Activated CD4-positive, alpha-beta T cell treated with anti-CD3 and anti-CD28 coated beads for 4 hours (primary cell): ENCODE measurements around the gene BACH2.

Experiments
- DNase-seq, 2 donors: peaks; one replicate each; pipeline ENCODE4 v3.0.0-alpha.2; 2020

The BACH2 gene

DNA sequence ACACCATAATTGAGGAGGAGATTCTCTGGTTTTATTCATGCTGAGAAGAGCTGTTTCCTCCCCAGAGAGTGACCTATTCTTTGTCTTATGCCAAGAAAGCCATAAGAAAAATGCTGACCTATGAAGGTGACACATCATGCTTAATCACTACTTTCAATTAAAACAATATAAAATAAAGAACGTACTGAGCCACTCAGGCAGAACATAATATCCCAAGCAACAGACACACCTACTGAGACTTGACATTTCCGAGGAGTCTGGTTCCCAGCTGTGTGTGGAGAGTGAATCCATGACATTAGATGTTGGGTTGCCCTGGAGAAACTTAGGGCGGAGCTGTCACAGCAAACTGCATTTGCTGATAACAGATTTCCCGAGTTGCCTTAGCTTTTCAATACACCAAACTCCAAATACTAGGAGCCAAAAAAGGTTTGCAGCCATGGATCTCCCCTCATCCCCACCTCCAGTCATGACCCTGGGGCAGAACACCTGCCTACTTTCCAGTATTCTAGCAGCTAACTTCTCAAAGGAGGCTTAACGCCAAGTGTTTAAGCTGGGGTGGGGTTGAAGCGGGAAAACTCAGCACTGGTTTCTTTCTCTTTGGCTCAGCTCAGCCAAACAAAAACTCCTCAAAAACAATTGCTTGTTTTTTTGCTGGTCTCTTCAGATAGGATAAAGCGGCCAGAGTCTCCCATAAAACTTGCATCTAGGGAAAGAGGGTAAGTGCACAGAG, 92.2 kb downstream of the BACH2 start:
- DNase-seq: no peak

DNA sequence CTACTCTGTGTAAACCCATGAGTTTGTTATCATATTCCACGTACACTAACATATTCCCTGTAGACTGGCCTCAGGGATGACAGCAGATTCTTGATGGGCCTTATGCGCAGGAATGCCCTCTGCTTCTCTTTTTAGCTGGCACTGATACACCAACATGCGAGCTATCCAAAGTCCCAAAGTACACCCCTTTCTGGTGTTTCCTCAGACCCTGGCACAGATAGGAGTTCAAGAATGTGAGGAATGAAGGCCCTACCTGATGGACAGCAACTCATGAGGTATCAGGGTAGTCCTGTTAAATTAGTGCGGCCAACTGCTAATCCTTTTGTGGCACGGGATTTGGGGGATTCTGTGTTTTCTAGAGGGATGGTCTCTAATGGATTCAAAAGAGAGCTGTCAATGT, 93.0 kb downstream of the BACH2 start:
- DNase-seq: no peak

DNA sequence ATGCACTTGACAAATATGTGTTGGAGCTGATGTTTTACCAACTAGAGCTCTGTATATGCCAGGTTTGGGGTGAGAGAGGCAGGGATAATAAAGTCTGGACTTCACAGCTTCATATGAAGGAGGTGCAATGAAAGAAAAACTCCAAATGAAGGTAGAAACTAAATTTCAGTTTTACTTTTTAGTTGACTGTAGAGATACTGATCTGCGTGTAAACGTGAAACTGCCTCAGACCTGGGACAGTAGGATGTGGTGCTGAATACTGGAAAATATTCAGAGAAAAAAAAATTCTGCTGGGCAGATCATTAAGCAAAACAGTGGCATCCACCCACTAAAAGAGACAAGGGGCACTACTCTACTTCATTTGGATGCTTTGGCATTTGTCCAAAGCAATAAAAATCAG, 94.5 kb downstream of the BACH2 start:
- DNase-seq: no peak

DNA sequence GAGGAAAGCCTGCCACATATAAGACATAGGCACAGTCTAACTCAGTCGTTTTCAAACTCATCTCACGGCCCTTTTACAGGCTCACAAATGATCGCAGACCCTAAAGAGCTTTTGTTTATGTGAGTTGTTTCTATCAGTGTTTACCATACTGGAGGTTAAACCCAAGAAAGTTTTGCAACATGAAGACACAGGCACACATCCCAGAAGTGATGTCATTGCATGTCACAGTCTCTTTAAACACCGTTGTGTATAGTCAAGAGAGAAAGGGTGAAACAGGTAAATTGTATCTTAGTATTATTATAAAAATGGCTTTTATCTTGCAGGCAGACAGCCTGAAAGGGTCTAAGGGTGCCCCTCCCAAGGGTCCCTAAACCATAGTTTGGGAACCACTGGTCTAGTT, 96.7 kb downstream of the BACH2 start:
- DNase-seq: no peak

DNA sequence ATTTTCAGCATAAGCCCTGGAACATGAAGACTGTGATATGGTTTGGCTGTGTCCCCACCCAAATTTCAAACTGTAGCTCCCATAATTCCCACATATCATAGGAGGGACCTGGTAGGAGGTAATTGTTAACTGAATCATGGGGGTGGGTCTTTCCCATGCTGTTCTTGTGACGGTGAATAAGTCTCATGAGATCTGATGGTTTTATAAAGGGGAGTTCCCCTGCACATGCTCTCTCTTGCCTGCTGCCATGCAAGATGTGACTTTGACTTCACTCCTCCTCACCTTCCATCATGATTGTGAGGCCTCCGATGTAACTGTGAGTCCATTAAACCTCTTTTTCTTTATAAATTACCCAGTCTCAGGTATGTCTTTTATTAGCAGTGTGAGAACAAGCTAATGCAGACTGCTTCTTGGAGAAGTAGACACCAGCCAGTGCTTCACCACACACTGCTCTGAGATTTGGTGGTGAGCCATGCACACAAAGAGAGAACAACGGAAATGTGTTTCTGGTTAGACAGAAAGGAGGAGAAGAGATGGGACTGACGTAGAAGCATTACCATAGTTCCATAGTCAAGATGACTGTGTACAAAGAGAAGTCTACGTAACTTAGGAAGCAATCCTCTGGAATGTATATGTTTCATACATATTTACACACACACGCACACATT, 97.8 kb downstream of the BACH2 start:
- no peak for DNase-seq

DNA sequence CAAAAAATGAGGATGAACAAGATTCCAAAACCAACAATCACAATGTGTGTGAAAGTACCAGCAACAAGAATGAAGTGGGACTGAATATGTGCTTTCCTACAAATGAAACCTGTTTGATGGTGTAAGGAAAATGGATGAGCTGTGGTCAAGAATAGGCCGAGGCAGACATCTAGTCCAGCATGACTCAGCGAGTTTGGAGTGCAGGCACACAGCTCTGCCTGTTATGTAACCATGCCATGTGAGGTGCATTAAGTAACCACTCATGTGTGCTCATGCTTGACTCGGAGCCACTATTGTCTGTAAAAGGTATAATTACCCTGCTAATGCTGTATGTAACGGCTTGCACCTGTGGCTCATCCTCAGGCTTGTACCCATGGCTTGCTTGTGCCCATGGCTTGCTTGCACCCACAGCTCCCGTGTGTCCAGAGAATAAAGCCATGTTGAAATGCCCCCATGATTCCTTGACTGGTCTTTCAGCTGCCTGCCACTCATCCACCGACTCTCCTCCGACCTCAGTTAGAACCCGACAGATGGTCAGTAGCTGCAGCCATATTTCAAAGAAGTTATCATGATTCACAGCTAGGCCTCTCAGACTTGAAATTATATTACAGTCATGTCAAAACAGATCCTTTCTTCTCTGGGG, 98.7 kb downstream of the BACH2 start:
- no peak for DNase-seq

DNA sequence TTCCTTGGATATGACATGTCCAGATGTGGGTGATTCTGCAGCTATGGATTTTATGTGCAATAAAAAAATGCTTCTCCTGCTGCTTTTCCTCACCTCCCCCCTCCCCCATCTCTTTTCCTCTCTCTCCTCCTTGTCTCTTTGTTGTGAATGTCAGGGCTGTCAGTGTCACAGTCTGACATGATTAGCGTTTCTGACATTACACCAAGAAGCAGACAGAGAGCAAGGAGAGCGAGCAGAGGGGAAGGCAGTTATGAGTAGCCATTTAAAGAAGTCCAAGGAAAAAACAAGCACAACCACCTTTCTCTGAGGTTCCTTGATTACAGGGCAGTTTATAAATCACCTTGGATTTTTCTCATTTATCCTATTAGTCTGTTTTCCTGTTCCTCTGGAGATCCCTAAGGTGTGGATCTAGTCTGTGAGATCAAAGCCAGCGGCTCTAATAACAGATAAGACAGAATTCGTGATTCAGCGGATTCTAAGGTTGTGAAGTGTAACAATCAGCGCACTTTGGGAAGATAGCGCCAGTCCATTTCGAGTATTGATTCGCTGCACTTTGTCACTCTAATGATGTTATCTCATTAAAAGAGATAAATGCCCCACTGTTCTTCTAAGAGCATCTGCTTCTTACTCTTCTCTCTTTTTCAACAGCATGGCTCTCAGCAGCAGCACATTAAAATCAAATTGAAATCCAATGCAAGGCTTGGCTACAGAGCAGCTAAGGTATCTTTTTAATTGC, 101.4 kb downstream of the BACH2 start:
- DNase-seq: no peak

DNA sequence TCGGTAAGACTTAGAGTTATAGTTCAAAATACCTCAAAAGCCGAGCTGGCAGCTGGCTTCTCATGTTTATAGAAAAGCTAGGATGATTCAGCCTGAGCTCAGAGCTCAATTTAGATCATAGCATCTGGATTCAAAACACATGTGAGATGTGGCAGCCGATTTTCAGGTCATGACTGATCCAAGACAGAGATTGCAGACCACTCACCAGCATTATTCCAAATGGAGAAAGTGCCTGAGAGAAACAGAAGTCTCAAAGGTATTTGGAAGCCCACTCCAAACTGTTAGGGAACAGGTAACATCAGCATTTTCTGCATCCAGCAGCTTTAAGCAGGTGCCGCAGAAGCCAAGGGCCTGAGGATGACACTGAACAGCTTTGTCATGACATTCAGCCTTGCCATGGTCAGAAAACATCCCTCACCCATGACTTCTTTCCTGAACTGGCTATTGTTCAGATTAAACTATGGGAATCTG, 102.2 kb downstream of the BACH2 start:
- DNase-seq: no peak

DNA sequence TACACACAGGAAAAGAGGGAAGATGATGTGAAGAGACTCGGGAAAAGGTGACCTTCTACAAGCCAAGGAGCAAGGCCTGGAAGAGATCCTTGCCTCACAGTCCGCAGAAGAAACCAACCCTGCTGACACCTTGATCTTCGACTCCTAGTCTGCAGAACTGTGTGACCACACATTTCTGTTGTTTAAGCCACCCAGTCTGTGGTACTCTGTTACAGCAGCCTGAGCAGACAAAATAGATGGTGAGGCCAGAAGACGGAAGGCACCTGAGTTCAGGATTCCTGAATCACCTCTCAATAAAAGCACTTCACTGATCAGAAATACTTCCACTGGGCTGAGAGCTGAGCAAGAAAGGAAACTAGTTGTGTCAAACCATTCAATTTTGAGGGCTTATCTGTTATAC, 103.3 kb downstream of the BACH2 start:
- DNase-seq: no peak

DNA sequence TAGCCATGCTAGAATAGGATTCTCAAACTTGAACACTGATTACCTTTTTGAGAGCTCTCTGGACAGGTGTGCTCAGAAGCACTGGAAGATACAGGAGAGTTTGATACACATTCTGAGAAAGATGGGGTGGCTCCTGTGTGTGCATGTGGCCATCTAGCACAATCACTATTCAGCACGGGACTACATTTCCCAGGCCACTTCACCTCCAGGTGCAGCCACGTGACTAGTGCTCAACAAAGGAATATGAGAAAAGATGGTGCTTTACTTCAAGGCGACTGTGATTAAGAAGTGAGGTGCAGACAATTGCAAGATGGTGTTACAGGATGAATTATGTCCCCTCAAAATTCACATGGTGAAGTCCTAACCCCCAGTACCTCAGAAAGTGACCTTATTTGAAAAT, 103.8 kb downstream of the BACH2 start:
- no peak for DNase-seq

DNA sequence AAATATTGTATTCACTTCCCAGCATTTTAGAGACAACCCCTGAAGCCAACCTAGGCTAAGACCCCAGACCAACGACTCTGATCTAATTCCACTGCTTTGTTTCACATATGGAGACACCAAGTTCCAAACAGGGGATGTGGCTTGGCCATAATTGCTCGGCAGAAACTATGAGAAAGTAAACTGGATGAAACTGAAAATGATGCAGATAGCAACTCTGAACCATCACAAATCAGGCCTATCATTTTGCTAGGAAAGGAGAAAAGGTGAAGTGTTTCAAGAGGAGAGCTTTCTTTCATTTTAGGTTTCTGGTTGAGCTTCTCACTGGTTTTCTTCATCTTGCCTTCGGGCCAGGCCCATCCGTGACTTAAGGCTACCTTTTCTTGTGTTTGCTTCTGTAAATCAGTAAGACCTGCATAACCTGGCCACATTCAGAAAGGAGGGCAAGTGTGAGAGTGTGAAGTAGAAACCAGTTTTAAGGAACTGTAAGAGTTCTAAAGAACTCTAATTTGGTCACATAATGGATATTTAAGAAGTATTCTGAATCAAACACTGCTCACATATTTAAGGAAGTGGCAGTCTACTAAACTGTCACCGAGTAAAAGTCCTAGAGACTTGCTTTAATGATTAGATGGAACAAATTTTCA, 105.8 kb downstream of the BACH2 start:
- DNase-seq: no peak

DNA sequence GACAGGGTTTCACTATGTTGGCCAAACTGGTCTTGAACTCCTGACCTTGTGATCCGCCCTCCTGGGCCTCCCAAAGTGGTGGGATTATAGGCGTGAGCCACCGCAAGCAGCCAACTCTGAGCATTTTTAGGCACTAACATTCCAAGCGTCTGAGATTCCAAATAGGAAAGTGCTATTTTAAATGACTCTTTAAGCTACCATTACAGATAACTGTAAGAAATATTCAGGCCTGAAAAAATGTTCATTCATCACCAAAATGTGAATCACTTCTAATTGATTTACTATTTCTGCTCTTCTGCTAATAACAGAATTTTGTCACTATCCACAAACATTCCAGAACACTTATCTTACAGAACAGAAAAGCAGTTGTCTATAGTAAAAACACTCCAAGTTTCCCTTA, 106.5 kb downstream of the BACH2 start:
- DNase-seq: no peak

DNA sequence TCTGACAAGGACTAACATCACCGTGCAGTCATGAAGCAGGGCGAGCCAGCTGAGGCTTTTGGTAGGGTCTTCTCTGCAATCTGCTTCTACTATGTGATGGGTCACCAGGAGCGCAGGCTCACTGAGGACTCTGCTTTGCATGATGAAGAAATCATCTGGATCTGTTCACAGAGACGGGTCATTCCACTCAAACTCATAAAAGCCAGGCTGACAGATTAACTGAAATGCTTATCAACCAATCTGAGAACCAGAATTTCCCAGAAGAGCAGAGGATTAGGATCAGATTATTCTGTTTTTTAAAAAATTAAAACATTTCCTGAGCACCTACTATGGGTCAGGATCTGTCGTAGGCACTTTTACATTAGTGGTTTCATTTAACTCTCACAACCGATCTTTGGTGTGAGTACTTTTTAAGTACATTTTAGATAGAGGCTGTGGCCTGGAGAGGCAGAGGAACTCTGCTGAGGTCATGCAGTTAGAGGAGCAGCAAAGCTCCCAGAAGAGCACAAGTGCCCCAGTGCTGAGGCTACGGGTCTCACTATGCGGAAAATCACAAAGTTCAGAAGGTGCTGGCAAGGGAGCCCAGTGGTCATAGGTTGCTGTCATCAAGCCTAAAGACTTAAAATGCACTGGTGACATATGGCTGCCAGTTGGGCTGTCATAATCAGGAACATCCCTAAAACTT, 109.1 kb downstream of the BACH2 start:
- no peak for DNase-seq

DNA sequence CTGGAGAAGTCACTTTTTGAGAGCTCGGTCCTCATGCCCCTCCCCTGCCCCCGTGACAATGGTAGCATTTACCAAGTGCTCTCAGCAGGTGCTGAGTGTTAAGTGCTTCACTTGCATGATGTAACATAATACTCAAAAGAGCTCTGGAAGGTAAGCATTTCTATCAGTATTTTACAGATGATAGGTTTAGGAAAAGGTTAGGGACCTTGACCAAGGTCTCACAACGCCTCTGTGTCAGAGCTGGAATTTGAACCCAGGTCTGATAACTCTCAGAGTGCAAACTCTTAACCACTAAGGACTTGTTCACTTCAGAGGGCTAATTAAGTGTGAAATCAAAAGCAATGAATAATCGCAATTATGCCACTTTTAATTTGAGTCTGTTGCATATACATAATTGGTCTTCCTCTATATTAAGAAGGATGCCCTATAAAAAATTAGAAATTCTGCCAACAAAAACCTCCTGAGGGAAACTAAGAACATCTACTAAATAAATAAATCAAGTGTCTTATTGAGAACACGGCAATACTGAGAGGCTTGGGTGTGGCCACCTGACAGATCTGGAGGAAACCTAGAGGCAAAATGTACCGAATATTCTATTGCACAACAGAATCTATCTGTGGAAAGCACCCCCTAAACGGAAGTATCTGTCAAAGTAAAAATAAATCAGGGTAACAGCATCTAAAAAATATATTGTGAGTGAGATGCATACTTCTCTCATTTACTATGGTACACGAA, 109.8 kb downstream of the BACH2 start:
- no peak for DNase-seq

DNA sequence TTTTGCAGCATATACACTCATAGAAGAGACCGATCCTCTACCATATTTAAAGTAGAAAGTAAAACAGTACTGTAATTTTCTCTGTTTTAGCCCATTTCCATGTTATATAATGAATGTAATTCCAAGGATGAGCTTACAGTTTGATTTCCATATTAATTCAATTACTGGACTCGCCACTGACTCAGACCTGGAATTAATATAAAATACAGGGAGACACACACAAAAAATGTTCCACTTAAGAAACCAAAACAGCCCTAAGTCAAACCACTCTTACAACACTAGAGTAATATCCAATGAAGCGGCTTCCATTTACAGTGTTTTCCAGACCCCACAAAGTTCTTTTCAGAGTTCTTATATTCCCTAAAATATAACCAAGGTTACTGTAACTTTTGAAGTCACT, 110.6 kb downstream of the BACH2 start:
- DNase-seq: no peak

DNA sequence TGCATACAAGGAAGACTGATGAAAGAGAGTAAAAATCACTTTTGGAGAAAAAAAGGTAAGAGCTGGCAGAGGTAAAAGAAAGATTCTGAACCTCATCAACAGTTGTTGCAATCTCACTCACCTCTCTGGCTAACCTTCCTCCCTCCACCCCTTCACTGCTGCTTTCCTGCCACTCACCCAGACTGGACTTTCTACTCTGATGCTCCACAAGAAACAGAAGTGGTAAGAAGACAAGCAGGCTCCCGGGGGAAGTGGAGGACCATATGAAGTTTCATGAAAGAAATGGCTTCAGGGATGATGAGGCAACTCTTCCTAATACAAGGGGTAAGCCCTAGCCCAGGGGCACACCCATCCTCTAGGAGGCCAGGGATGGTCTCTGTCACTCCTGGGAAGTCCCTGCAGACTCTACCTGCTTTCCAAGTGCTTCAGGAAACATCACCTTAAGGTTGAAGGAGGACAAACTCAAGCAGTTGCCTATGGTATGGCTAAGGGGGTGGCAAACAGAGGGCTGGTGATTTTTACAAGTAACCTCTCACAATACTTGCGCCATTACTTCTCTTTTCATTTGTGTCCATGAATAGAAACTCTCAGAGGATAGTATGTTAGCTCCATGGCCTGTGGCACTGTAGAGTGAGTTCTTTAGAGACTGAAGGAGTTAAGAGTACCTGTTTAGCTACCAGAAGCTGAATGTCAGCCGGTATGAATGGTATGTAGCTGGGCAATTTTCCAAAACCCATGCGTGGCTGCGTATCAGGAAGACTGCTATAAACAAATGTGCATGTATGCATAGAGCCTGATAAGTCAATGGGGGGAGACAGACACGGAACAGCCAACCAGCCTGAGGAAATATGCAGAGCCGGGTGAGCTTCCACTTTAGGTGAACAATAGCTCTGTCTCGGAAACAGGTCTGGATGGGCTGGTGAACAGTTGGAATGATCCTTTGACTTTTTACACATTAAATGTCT, 112.0 kb downstream of the BACH2 start:
- DNase-seq: no peak

DNA sequence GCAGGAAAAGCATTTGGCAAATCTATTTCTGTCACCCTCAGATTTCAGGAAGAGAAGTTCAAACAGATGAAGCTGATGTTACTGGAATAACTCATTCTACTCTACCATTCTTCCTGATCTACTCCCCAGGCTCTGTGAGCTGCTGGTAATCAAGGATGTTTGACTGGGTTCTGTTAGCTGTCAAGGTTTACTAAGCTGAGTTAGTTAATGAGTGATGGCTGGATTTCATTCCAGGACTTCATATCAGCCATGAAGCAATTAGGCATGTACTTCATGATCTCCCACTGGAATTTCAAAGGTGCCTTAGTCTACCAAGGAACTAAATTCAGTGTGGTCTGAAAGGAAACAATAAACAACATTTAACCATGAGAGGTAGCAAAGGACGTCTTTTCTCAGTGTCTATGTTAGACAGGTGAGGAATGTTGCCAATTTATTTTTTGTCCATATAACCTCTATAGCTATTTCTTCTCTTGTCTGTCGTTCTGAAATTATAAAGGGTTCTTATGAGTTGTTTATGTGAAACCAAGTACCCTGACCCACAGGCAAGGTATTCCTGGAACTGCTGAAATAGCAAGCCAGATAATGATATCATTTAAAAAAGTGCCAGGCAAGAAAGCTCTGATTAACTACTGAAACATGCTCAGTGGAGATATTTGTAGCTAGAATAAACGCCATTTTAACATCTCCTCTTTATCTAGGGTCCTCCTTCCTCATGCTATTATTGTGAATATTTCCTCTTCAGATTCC, 112.9 kb downstream of the BACH2 start:
- DNase-seq: no peak

DNA sequence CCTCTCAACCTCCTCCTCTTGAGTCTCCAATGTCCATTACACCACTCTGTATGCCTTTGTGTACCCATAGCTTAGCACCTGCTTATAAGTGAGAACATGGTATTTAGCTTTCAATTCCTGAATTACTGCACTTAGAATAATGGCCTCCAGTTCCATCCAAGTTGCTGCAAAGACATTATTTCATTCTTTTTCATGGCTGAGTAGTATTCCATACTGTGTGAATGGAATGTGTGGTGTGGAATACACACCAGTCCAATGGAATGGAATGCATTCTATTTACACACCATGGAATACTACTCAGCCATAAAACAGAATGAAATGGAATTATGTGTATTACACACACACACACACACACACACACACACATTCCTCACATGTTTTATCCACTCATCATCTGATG, 116.1 kb downstream of the BACH2 start:
- DNase-seq: no peak
